Osteocyte (in vitro differentiated cells): ENCODE data around the gene SMARCA4. TPM values are rescaled to one million over a fixed set of nuclear protein-coding genes. Genes with fewer than 3 reads are reported as not detected.

Experiments used
- DNase-seq: peaks from one replicate; pipeline ENCODE4 v3.0.0; 2021; ENCODE audit warnings: mixed read lengths; ENCODE audit not compliant: unreplicated experiment; ENCODE audit errors: extremely low spot score
- H3K27ac Mint-ChIP-seq: one replicate; pipeline ENCODE4 v1.8.0; 2021; ENCODE audit warnings: mild to moderate bottlenecking, mixed read lengths; ENCODE audit not compliant: unreplicated experiment
- H3K27me3 Mint-ChIP-seq: one replicate; pipeline ENCODE4 v1.8.0; 2021; ENCODE audit warnings: mixed read lengths; ENCODE audit not compliant: unreplicated experiment
- H3K36me3 Mint-ChIP-seq: one replicate; pipeline ENCODE4 v1.8.0; 2021; ENCODE audit warnings: mixed read lengths; ENCODE audit not compliant: unreplicated experiment
- H3K4me1 Mint-ChIP-seq: one replicate; pipeline ENCODE4 v1.8.0; 2021; ENCODE audit warnings: mixed read lengths; ENCODE audit not compliant: unreplicated experiment
- H3K4me3 Mint-ChIP-seq: one replicate; pipeline ENCODE4 v1.8.0; 2021; ENCODE audit warnings: mild to moderate bottlenecking, moderate library complexity, mixed read lengths; ENCODE audit not compliant: unreplicated experiment
- H3K9me3 Mint-ChIP-seq: one replicate; pipeline ENCODE4 v1.8.0; 2021; ENCODE audit warnings: mixed read lengths; ENCODE audit not compliant: unreplicated experiment
- total RNA-seq: library from RNA; stranded (reverse); gene quantifications from 2 replicates; pipeline ENCODE4 v1.2.1, GENCODE V29; 2021
- TF ChIP-seq, protein P1 (sequence below): fragments of 200-600 bp; sonication (generic); IDR thresholded peaks from 2 replicates; pipeline ENCODE4 v1.5.0; 2021; ENCODE audit warnings: antibody characterized with exemption, mild to moderate bottlenecking, moderate library complexity

The SMARCA4 gene
- total RNA-seq, 1 donor from 2014 or later, result 131 TPM

DNA sequence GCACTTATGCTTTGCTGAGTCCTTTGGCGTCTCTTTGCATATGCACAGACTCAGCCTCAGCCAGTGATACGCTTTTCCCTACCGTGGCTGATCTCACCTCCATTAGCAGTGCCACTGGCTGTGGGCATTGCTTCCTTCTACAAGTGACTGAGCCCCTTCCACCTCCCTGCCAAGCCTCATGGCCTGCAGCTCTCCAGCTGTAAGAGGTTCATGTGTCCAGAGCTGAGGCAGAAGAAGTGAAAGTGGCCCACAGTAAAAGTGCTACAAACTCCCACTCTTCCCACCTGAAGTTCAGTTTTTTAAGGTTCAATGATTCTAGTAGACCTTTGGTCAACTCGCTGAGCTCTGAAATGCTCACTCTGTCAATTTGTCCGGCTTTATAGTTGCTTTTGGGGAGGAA lies 44.7 kb downstream of the SMARCA4 start:
- no peaks in the 10 kb centered on the region for H3K9me3 Mint-ChIP-seq
- no peaks in the 10 kb centered on the region for H3K27me3 Mint-ChIP-seq
- DNase-seq, result no peak
- H3K4me3 Mint-ChIP-seq, result no peak overlapping the region
- H3K27ac Mint-ChIP-seq, result no peak overlapping the region
- H3K4me1 Mint-ChIP-seq, result no peaks in the 10 kb centered on the region
- TF ChIP-seq, protein P1, sequence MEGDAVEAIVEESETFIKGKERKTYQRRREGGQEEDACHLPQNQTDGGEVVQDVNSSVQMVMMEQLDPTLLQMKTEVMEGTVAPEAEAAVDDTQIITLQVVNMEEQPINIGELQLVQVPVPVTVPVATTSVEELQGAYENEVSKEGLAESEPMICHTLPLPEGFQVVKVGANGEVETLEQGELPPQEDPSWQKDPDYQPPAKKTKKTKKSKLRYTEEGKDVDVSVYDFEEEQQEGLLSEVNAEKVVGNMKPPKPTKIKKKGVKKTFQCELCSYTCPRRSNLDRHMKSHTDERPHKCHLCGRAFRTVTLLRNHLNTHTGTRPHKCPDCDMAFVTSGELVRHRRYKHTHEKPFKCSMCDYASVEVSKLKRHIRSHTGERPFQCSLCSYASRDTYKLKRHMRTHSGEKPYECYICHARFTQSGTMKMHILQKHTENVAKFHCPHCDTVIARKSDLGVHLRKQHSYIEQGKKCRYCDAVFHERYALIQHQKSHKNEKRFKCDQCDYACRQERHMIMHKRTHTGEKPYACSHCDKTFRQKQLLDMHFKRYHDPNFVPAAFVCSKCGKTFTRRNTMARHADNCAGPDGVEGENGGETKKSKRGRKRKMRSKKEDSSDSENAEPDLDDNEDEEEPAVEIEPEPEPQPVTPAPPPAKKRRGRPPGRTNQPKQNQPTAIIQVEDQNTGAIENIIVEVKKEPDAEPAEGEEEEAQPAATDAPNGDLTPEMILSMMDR, result no peak
- peaks cover 39% of the 10 kb centered on the region for H3K36me3 Mint-ChIP-seq

DNA sequence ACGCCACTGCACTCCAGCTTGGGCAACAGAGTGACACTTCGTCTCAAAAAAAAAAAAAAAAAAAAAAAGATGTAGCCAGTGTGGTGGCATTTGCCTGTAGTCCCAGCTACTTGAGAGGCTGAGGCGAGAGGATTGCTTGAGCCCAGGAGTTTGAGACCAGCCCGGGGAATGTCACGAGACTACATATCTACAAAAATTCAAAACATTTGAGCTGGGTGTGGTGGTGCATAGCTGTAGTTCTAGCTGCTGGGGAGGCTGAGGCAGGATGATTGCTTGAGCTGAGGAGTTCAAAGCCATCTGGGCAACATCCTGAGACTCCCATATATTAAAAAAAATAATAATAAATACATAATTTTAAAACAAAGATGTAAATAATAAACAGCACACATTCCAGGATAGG lies 46.6 kb downstream of the SMARCA4 start:
- Mint-ChIP-seq H3K27me3 (no peaks in the 10 kb centered on the region), H3K27ac (no peak overlapping the region), H3K4me3 (no peak overlapping the region), H3K4me1 (no peaks in the 10 kb centered on the region), H3K9me3 (no peaks in the 10 kb centered on the region), H3K36me3 (peaks cover 37% of the 10 kb centered on the region)
- TF ChIP-seq, protein P1, result no peak
- DNase-seq, result no peak

DNA sequence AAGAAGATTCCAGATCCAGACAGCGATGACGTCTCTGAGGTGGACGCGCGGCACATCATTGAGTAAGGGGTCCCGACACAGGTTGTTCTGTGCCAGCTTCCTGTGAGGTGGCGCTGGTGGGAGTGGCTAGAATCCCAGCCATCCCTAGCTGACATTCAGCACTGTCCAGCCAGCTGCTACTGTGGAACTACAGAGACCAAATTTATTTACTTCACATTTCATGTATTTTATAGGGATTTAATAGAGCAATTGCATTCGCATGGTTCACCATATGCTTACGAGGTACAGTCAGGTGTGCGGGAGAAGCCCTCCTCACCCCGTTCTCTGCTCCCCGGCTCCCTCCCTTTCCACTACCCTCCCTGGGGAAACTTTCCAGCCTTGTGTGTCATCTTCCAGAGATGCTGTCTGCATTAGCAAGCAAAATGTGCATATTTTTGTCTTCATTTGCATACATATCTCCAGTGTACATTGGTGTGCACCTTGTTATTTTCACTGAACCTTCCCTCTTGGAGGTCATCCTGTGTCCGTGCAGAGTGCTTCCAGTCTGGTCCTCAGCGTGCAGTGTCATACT lies 47.2 kb downstream of the SMARCA4 start:
- H3K27ac Mint-ChIP-seq, result no peak overlapping the region
- no peak overlapping the region for H3K4me3 Mint-ChIP-seq
- DNase-seq, result no peak
- H3K4me1 Mint-ChIP-seq, result no peaks in the 10 kb centered on the region
- TF ChIP-seq, protein P1, result no peak
- H3K36me3 Mint-ChIP-seq, result peaks cover 39% of the 10 kb centered on the region
- no peaks in the 10 kb centered on the region for H3K9me3 Mint-ChIP-seq
- no peaks in the 10 kb centered on the region for H3K27me3 Mint-ChIP-seq

DNA sequence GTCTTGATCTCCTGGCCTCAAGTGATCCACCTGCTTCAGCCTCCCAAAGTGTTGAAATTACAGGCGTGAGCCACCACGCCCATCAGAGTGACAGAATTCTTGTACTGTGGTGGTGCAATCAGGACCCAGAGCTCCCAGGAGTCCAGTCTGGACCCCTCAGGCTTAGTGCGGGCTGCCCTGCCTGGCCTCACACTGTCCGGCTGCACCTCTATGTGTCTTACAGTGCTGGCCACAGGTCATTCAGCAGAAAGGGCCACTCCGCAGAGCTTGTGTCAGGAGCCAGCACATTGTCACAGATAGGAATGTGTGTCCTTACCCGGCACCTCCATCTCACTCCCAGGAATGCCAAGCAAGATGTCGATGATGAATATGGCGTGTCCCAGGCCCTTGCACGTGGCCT lies 49.2 kb downstream of the SMARCA4 start:
- H3K36me3 Mint-ChIP-seq, result peaks cover 41% of the 10 kb centered on the region
- H3K9me3 Mint-ChIP-seq, result no peaks in the 10 kb centered on the region
- no peak overlapping the region for H3K4me3 Mint-ChIP-seq
- H3K4me1 Mint-ChIP-seq, result no peaks in the 10 kb centered on the region
- TF ChIP-seq, protein P1, result no peak
- no peak for DNase-seq
- no peaks in the 10 kb centered on the region for H3K27me3 Mint-ChIP-seq
- no peak overlapping the region for H3K27ac Mint-ChIP-seq

DNA sequence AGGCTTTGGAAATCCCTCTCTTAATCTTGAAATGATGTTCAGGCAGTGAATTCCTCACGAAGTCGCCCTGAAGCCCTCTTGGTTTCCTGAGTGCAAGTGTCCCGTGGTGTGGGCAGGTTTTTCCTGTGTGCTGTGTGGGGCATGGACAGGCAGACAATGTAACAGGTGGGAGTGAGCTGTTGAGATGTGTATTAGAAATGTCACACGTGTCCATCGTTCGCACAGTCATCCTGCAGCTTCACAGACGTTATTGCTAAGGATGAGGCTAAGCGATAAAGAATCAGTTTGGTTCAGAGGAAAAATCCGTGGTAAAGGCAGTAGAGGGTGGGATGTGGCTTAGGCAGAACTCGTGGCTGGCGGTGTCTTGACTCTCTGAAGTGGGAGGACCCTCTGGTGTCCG lies 51.7 kb downstream of the SMARCA4 start:
- TF ChIP-seq, protein P1, result no peak
- Mint-ChIP-seq H3K27ac (no peak overlapping the region), H3K27me3 (no peaks in the 10 kb centered on the region), H3K9me3 (no peaks in the 10 kb centered on the region), H3K36me3 (peaks cover 48% of the 10 kb centered on the region), H3K4me1 (no peaks in the 10 kb centered on the region), H3K4me3 (no peak overlapping the region)
- no peak for DNase-seq
